ENCODE results near the gene ETFA.

- TF ChIP-seq EZH2 (IDR thresholded peaks at IDR 0.05; ENCODE audit: low read depth, low read length, severe bottlenecking) = no peak
- no peak for TF ChIP-seq RAD21 (IDR thresholded peaks at IDR 0.05 in 1 of 2, conservative IDR thresholded peaks at IDR 0.05 in 1 of 2; ENCODE audit: low read depth in 2 of 2, low read length in 2 of 2)
- no peak for TF ChIP-seq CHD1 (IDR thresholded peaks at IDR 0.05; ENCODE audit: low read depth, low read length)
- TF ChIP-seq TAF1 (IDR thresholded peaks at IDR 0.05; ENCODE audit: low read depth, low read length) = no peak
- TF ChIP-seq ZNF274 (IDR thresholded peaks at IDR 0.05; ENCODE audit: borderline replicate concordance, extremely low read depth, low read length) = no peak
- TF ChIP-seq POLR2A (IDR thresholded peaks at IDR 0.05; ENCODE audit: control extremely low read depth in 1 of 2, low read depth in 2 of 2, low read length in 2 of 2) = no peak
- no peak for TF ChIP-seq CTCF (IDR thresholded peaks at IDR 0.05; ENCODE audit: control extremely low read depth in 1 of 3, insufficient read depth in 1 of 3, low read depth in 1 of 3, low read length in 3 of 3)
- no peak for TF ChIP-seq USF2 (IDR thresholded peaks at IDR 0.05; ENCODE audit: low read length)
- TF ChIP-seq KDM4A (IDR thresholded peaks at IDR 0.05; ENCODE audit: low read depth, low read length, severe bottlenecking) = no peak
- TF ChIP-seq CBX5 (IDR thresholded peaks at IDR 0.05; ENCODE audit: low read depth, low read length) = no peak
- TF ChIP-seq EP300 (IDR thresholded peaks at IDR 0.05; ENCODE audit: borderline replicate concordance in 1 of 2, low read depth in 2 of 2, low read length in 2 of 2) = no peak
- no peak for TF ChIP-seq TCF12 (IDR thresholded peaks at IDR 0.05; ENCODE audit: low read depth, low read length)
- TF ChIP-seq MAFK (IDR thresholded peaks at IDR 0.05; ENCODE audit: low read depth, low read length) = no peak
- no peak for TF ChIP-seq ATF2 (IDR thresholded peaks at IDR 0.05; ENCODE audit: low read length)
These were observed 82.0 kb downstream of the ETFA start for GRCh38 chr15:76229266-76229665.

Measured in H1 (cell line).